HG02610 (cell line): ENCODE results near the gene IKBKE.
A peak's percentile ranks its signal among the peaks of the same experiment; 100 is the strongest.

Source experiments
- ATAC-seq: cut with Tn5 transposase; IDR thresholded peaks from one replicate; pipeline ENCODE4 v1.9.1; 2021; ENCODE audit warnings: mild to moderate bottlenecking, moderate library complexity; ENCODE audit not compliant: unreplicated experiment

Gene IKBKE

DNA sequence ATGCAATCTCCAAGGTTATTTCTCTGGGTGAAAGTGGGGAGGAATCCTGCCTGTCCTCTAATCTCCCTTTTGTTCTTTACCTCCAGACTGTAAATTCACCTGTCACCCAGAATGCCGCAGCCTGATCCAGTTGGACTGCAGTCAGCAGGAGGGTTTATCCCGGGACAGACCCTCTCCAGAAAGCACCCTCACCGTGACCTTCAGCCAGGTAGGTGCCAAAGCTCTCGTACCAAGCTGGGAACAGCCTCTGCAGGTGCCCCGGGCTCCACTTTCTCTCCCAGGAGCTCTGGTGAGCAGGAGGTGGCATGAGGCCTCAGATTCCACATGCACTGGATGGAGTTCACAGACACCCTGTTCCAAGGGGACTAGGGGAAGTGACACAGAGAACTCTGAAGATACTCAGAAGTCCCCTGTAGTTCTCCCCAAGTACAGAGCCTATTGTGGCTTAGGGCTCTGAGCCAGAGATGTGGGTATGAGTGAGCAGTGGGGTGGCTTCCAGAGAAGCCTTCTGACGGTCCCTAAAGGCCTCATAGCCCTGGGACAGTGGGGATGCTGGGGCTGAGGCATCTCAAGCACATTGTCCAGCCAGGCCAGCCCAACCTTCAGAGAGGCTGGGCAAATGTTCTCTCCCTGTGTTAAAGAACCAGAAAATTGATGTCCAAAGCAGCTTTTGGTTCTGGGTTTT, 68.0 kb downstream of the IKBKE start:
- no peak for ATAC-seq

DNA sequence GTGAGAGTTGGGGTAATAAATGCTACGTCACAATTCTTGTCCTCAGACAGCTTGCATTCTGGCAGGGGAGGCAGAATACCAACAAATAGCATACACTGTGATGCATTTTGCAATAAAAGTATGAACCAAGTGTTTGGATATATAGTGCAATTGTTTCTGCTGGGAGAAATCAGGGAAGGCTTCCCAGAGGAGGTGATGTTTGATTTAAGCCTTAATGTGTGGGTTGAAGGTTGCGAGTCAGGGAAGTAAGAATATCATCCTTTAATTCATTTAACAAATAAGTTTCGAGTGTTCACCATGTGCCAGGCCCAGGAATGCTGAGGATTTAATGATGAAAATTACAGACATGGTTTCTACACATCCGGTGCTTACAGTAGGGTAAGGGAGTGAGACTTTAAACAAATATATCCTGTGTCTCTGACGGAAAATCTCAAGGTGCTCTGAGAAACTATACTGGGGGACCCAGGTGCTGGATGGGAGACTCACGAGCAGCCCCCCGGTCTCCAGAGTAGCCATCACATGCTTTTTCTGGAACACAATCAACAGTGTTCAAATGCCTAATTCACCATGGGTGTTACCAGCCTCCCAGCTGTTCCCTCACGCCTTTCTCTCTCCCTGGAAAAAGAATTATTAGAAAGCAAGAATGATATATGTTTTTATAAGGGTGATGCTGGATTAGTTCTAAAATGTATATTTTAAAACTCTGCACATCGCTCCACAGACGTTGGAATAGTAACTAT, 68.8 kb downstream of the IKBKE start:
- no peak for ATAC-seq

DNA sequence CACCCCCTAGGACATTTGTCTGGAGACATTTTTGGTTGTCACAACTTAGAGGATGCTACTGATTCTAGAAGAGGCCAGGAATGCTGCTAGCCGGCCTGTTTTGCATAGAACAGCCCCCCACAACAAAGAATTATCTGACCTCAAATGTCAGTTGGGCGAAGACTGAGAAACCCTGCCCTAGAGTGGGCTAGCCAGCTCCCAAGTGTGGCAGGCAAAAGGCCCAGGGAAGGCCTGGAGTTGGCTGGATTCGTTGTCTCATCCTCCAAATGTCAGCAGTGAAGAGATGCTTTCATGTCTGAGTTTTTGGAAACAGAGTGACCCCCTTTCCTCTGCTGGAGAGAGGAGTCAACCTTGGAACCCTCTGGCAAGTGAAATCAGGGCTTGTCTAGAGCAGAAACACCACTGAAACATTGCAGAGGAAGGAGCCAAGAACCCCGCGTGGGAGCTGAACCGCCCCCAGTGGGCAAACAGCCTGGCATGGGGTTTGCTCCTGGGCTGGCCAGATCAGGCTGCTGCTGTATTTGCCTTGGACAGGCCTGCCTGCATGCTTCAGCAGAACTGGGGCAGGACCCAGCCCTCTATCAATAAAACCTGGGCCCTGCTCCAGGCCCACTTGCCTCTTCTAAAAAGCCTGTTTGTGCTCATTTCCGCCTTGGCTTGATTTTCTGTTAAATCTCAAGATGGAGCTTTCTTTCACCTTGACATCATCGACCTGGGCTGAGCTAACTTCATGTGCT, 69.9 kb downstream of the IKBKE start:
- ATAC-seq: no peak

DNA sequence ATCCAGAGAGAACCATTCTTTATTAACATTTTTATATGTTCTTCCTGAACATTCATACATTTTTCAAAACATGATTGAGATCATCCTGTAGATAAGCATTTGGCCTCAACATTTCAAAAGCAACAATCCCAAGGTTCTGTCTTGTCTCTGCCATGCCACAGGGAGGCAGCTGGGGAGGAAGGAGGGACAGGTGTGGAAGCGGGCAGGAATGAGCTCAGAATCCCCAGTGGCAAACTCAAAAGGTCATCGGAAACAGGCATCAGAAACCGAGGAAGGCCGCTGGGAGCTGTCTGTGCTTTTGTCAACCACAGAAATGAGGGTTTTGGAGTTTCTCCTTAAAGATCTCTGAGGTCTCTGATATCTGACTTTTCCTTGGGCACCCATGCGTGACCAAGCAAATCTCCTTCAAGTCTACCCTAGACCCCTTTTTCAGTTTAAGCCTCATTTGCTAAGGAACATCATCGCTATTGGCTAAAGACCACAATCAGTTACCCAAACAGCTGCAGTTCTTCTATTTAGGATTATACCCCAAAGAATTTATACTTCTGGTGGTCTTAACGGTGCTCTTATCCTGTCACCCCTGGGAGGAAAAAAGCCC, 71.1 kb downstream of the IKBKE start:
- no peak for ATAC-seq

DNA sequence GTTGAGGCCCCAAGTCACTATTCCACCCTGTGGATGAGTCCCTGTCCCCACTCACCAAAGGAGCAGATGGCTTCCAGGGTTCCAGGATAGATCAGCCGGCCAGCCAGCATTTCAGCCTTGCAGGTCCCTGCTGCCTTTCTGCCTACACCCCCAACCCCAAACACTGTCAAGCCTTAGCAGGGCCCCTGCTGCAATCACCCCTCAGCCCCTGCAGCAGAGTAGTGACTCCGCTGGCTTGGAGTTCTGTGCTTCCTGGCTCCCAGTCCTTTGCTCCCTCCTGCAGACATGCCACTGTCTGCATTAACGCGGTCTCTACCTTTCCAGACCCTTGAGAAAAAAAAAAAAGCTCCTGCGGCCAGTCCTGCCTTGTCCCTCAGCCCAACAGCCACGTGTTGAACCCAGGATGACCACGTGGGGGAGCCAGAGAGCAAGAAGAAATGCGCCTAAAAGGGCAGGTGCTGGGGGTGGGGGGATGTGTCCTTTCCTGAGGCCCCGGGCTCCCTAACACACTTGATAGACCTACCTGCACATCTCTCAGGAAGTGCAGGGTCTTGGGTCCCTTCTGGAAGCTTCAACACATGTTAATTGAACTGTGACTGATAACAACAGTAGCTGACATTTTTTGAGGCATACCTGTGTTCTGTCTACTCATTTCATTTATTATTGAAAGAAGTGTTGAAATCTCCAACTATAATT, 74.4 kb downstream of the IKBKE start:
- peak; percentile 43 for ATAC-seq

DNA sequence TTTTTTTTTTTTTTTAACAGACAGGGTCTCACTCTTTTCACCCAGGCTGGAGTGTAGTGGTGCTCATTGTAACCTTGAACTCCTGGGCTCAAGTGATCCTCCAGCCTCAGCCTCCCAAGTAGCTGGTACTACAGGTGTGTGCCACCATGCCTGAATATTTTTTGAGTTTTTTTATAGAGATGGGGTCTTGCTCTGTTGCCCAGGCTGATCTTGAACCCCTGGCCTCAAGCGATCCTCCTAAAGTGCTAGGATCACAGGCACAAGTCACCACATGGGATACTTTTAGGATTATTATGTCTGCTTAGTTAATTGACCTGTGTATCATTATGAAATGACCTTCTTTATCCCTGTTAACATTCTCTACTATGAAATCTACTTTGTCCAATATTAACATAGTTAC, 75.1 kb downstream of the IKBKE start:
- peak; percentile 7 for ATAC-seq
